AG04449 (cell line): ENCODE results near the gene RNF103.

ENCODE experiments used
- CTCF ChIA-PET: fragments of 350-600 bp; formaldehyde crosslinking; extraction: SDS; loops from one replicate; lab custom pipeline; 2021; ENCODE audit warnings: antibody characterized with exemption; lab: Yijun Ruan, JAX
- POLR2A ChIA-PET: fragments of 400-600, 350-600 bp; formaldehyde crosslinking; extraction: SDS; loops from one replicate; lab custom pipeline; 2020; ENCODE audit warnings: antibody characterized with exemption, inconsistent platforms; lab: Yijun Ruan, JAX
- DNase-seq: peaks from one replicate; pipeline ENCODE4 v3.0.0-alpha.2; 2010; ENCODE audit warnings: low read depth, low spot score
- H3K4me3 ChIP-seq: 2 replicates; pipeline ENCODE4 v1.5.1; 2011; ENCODE audit warnings: low read depth, mild to moderate bottlenecking, control low read depth, low read length
- CTCF ChIP-seq: IDR thresholded peaks from one replicate; pipeline ENCODE4 v1.5.1; 2011; ENCODE audit warnings: mild to moderate bottlenecking, moderate library complexity, low read length, control low read depth, inconsistent platforms; ENCODE audit not compliant: insufficient read depth; ENCODE audit errors: missing control alignments

Gene RNF103

DNA sequence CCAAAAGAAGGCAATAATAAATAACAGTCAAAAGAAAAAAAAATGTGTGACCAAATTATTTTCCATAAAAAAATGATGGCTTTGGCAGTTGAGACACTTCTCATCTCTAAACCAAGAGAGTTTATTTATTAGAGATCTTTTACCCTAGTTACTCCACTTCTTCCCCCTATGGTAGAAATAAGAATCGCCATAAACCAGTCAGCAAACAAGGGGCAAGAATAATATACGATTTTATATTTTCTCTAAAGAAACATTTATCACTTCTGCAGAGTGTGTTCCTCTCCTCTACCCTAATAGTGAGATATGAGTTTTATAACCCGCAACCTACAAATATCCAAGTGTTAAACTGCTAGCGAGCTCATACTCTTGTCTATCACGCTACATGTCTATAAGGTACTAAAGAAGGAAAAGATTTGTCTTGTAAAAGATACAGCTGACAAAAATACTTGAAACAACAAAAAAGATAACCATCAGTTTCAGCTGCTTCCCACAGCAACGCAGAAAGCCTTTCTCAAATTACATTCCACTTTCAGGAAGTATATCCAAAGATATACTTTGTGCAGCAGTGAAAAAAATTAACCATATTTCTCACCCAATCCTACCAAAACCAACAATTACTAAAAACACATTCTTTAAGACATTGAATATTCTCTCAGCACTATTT, 2.3 kb downstream of the RNF103 start:
- CTCF ChIA-PET: interaction anchor here (1.1 kb wide), 1 partner anchor 59 kb away, joined by 3 read pairs; no protein-coding TSS in a partner anchor
- H3K4me3 ChIP-seq: peak overlapping the region; percentile 81

GRCh38 chr2:86617738-86618137, 5.9 kb downstream of the RNF103 start:
- H3K4me3 ChIP-seq: no peak overlapping the region

More for the DNA sequence above, 2.3 kb downstream of the RNF103 start:
- POLR2A ChIA-PET: interaction anchor here (0.6 kb wide), 1 partner anchor 1549 kb away, joined by 5 read pairs; the partner anchor contains the start of gene THNSL2
- DNase-seq: no peak
- no peak for TF ChIP-seq CTCF

GRCh38 chr2:86617153-86617552, 6.5 kb downstream of the RNF103 start:
- ChIA-PET CTCF (interaction anchor here (1.1 kb wide), 1 partner anchor 129 kb away, joined by 3 read pairs; no protein-coding TSS in a partner anchor), POLR2A (no interaction called here)
- H3K4me3 ChIP-seq: no peak overlapping the region
- no peak for TF ChIP-seq CTCF
- no peak for DNase-seq

More at GRCh38 chr2:86617738-86618137, 5.9 kb downstream of the RNF103 start:
- ChIA-PET CTCF (interaction anchor here (1.1 kb wide), 1 partner anchor 130 kb away, joined by 3 read pairs; no protein-coding TSS in a partner anchor), POLR2A (no interaction called here)
- no peak for DNase-seq
- TF ChIP-seq CTCF: no peak

DNA sequence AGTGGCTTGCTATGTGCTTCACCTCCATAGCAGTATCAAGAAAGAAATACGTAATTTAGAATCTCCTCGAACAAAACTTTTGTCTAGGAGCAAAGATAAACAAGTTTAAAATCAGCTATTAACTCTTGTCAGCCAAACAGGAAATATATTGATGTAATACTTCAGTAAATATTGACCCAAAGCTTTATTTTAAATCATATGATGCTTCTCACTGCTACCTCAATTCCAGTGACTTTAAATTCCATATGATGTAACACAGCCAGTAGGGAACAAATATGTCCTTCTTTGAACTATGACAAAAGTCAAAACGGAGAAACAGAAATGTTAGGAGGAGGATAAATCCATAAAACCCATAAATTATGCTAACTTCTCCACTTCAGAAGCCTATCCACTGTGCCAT, 7.2 kb downstream of the RNF103 start:
- no peak for TF ChIP-seq CTCF
- ChIA-PET CTCF (no interaction called here), POLR2A (no interaction called here)
- no peak for DNase-seq
- H3K4me3 ChIP-seq: no peak overlapping the region

- POLR2A ChIA-PET: no interaction called here
- TF ChIP-seq CTCF: no peak
- CTCF ChIA-PET: interaction anchor here (2.0 kb wide), 1 partner anchor 11 kb away, joined by 6 read pairs; no protein-coding TSS in a partner anchor
- H3K4me3 ChIP-seq: no peak overlapping the region
- no peak for DNase-seq
These were observed 8.1 kb downstream of the RNF103 start for GRCh38 chr2:86615596-86615995.

GRCh38 chr2:86613515-86613914, 10.2 kb downstream of the RNF103 start:
- POLR2A ChIA-PET: no interaction called here
- no peak for DNase-seq
- TF ChIP-seq CTCF: no peak
- CTCF ChIA-PET: interaction anchor here (2.0 kb wide), 1 partner anchor 8 kb away, joined by 6 read pairs; no protein-coding TSS in a partner anchor
- no peak overlapping the region for H3K4me3 ChIP-seq
